ENCODE results near the gene LETMD1. TPM values are rescaled to one million over a fixed set of nuclear protein-coding genes. Genes with fewer than 3 reads are reported as not detected.
A peak's percentile ranks its signal among the peaks of the same experiment; 100 is the strongest.

The LETMD1 gene
- total and polyA plus RNA-seq, 2 of the 13 experiments (the other 11 are each of a cell fraction or from before 2014, with no cell fraction given): 43.3 to 87.7 TPM

- TF ChIP-seq, protein P1, sequence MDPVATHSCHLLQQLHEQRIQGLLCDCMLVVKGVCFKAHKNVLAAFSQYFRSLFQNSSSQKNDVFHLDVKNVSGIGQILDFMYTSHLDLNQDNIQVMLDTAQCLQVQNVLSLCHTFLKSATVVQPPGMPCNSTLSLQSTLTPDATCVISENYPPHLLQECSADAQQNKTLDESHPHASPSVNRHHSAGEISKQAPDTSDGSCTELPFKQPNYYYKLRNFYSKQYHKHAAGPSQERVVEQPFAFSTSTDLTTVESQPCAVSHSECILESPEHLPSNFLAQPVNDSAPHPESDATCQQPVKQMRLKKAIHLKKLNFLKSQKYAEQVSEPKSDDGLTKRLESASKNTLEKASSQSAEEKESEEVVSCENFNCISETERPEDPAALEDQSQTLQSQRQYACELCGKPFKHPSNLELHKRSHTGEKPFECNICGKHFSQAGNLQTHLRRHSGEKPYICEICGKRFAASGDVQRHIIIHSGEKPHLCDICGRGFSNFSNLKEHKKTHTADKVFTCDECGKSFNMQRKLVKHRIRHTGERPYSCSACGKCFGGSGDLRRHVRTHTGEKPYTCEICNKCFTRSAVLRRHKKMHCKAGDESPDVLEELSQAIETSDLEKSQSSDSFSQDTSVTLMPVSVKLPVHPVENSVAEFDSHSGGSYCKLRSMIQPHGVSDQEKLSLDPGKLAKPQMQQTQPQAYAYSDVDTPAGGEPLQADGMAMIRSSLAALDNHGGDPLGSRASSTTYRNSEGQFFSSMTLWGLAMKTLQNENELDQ (CRISPR knock-in tag; IDR thresholded peaks at IDR 0.05; ENCODE audit: borderline replicate concordance): no peak
- TF ChIP-seq ZNF460 (CRISPR knock-in tag; IDR thresholded peaks at IDR 0.05; ENCODE audit: borderline replicate concordance) (peak; percentile 54; the same call in 1 of the 2 replicates), TFDP2 (CRISPR knock-in tag; IDR thresholded peaks at IDR 0.05) (0 out of 2 replicates have a peak, but pooled peaks have one; percentile 19), RFXAP (CRISPR knock-in tag; IDR thresholded peaks at IDR 0.05; ENCODE audit: borderline replicate concordance) (no peak), ZSCAN30 (CRISPR knock-in tag; IDR thresholded peaks at IDR 0.05) (no peak), POLR2G (IDR thresholded peaks at IDR 0.05; ENCODE audit: low read depth, low read length) (no peak)
These were observed 24.3 kb upstream of the LETMD1 start (continued) for GRCh38 chr12:51023625-51024382.

DNA sequence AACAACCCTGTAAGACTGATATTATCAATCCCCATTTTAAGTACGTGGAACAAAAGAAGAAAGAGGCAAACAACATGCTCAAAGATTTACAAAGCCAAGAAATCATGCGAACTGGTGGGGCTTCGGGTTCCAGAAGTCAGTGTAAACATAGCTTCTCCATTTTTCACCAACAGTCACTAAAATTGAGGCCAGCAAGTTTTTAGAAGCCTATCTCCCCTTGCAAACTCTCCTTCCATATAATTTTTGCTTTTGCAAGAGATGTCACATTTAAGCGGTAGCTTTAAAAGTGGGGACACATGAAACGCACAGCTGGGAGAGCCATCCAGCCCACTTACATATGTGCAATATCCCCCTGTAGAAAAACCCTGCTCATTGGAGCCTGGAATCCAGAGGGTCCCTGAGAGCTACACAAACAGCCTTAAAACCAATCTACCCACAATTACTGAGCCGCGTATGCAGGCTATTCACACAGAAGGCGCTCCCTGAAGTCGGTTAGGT is 22.7 kb upstream of the LETMD1 start:
- DNase-seq (ENCODE audit: low spot score): peak; percentile 92
- in situ Hi-C loops (cut with HindIII; ENCODE audit: extremely low pct_ligation_motif_present, low pct_unique_long_range_greater_than_20kb) (loop anchor here (10.0 kb wide), 1 partner anchor 201 kb away; no protein-coding TSS in a partner anchor), intact Hi-C loops (cut with micrococcal nuclease; ENCODE audit: unreplicated experiment) (loop anchor here (10.0 kb wide), 1 partner anchor 1901 kb away; no protein-coding TSS in a partner anchor)
- peaks cover 49% of the 10 kb centered on the region for H3K79me2 ChIP-seq (ENCODE audit: insufficient read depth, low read length)
- H2AFZ ChIP-seq (ENCODE audit: low read length): no peak overlapping the region
- H3K36me3 ChIP-seq (replicated peaks in 1 of 2; ENCODE audit: control insufficient read depth in 1 of 2, insufficient read depth in 2 of 2, low read length in 2 of 2): 0 out of 5 replicates have a peak, but pooled peaks cover 0 to 3% of the 10 kb centered on the region in 2 experiments
- no peaks in the 10 kb centered on the region for H4K20me1 ChIP-seq (ENCODE audit: insufficient read depth, low read length)
- H3K27me3 ChIP-seq (ENCODE audit: control insufficient read depth in 1 of 2, insufficient read depth in 2 of 2, low read length in 2 of 2): no peaks in the 10 kb centered on the region; a peak in 1 of 5 replicates
- H3K4me2 ChIP-seq (ENCODE audit: low read depth, low read length): peak overlapping the region; percentile 89
- BruUV-seq (replicated peaks): no TSS peak
- POLR2A ChIA-PET: interaction anchor here (0.7 to 4.4 kb wide), 14 partner anchors 16 to 261 kb away, joined by 3 to 30 read pairs (median 10); partner anchors contain the start of genes ATF1, CSRNP2, DAZAP2 and LETMD1
- peaks cover 80% of the 10 kb centered on the region for H3K4me1 ChIP-seq (ENCODE audit: insufficient read depth, low read length)
- CTCF ChIA-PET (ENCODE audit: low intra/inter-chr PET ratio, low total read pairs): no interaction called here
- H3K4me3 ChIP-seq (replicated peaks in 1 of 3; ENCODE audit: insufficient read depth in 1 of 3, low read depth in 2 of 3, low read length in 3 of 3): peak overlapping the region; percentile 59 to 79 (median 79)
- H3K27ac ChIP-seq (ENCODE audit: extremely low read length, insufficient read depth, low read length): peak overlapping the region; percentile 99
- no peak for FAIRE-seq
- ATAC-seq: no peak
- no peaks in the 10 kb centered on the region for H3K9me3 ChIP-seq (ENCODE audit: low read length)
- WGBS (ENCODE audit: low lambda C conversion rate): 0% methylated on average over 5 of the region's 9 CpGs
- peak overlapping the region; percentile 95 for H3K9ac ChIP-seq (ENCODE audit: insufficient read depth, low read depth, low read length)
- TF ChIP-seq REPIN1 (CRISPR knock-in tag; IDR thresholded peaks at IDR 0.05; ENCODE audit: borderline replicate concordance, low read depth) (no peak), SETDB1 (CRISPR knock-in tag; IDR thresholded peaks at IDR 0.05; ENCODE audit: borderline replicate concordance) (no peak), SIX1 (CRISPR knock-in tag; IDR thresholded peaks at IDR 0.05; ENCODE audit: borderline replicate concordance) (peak; percentile 17; the same call in 1 of the 2 replicates), ISX (CRISPR knock-in tag; conservative IDR thresholded peaks at IDR 0.05) (0 out of 2 replicates have a peak, but pooled peaks have one; percentile 14), KDM5A (IDR thresholded peaks at IDR 0.05; ENCODE audit: borderline replicate concordance, low read length) (peak; percentile 53; the same call in 1 of the 2 replicates), SIX4 (CRISPR knock-in tag; IDR thresholded peaks at IDR 0.05) (0 out of 2 replicates have a peak, but pooled peaks have one; percentile 37), ZXDC (CRISPR knock-in tag; IDR thresholded peaks at IDR 0.05) (no peak)
